ENCODE data around the gene DDR2.

DNA sequence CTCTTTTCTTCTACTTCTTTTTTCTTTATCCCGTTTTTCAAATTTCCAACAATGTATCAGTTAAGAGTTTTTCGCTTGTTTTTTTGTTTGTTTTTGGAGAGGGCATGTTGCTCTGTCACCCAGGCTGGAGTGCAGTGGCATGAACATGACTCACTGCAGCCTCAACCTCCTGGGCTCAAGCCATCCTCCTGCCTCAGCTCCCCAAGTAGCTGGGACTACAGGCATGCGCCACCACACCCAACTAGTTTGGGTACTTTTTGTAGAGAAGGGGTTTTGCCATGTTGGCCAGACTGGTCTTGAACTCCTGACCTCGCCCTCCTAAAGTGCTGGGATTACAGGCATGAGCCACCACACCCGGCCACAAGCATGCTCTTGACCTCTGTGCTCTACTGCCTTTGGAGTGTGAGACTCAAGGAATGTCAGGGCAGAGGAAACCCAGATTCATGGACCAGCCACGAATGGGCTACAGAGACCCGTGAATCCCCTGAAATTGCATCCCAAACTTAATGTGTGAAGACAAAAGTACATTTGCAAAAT is 93.1 kb downstream of the DDR2 start:
- TF ChIP-seq, protein P1, sequence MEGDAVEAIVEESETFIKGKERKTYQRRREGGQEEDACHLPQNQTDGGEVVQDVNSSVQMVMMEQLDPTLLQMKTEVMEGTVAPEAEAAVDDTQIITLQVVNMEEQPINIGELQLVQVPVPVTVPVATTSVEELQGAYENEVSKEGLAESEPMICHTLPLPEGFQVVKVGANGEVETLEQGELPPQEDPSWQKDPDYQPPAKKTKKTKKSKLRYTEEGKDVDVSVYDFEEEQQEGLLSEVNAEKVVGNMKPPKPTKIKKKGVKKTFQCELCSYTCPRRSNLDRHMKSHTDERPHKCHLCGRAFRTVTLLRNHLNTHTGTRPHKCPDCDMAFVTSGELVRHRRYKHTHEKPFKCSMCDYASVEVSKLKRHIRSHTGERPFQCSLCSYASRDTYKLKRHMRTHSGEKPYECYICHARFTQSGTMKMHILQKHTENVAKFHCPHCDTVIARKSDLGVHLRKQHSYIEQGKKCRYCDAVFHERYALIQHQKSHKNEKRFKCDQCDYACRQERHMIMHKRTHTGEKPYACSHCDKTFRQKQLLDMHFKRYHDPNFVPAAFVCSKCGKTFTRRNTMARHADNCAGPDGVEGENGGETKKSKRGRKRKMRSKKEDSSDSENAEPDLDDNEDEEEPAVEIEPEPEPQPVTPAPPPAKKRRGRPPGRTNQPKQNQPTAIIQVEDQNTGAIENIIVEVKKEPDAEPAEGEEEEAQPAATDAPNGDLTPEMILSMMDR (IDR thresholded peaks at IDR 0.05) = no peak
- TF ChIP-seq POLR2A (IDR thresholded peaks at IDR 0.05) = no peak

All from lower leg skin (tissue), 3 donors.